Natural killer cell (primary cell): Measurements from ENCODE around the gene NCBP3. TPM values are rescaled to one million over a fixed set of nuclear protein-coding genes. Genes with fewer than 3 reads are reported as not detected.

ENCODE experiments used
- ATAC-seq, 3 donors: fragments of 150-1000 bp in 2 of 3; fragments of 200-7000 bp in 1 of 3; cut with Tn5 transposase; 1 replicate in 1 of 3; 2 replicates in 2 of 3; pipeline ENCODE4 v1.10.0; 2021; ENCODE audit warnings: mild to moderate bottlenecking in 2 of 3, moderate library complexity in 2 of 3
- DNase-seq, 2 donors: peaks; one replicate each; pipeline versions ENCODE4 v3.0.0 to v3.0.0-alpha.2; 2013 to 2021; ENCODE audit warnings: mixed read lengths in 1 of 2
- H3K27ac ChIP-seq: one replicate; pipeline ENCODE4 v1.5.1; 2013; ENCODE audit warnings: mild to moderate bottlenecking, low read length
- H3K27me3 ChIP-seq: one replicate; pipeline ENCODE4 v1.6.1; 2013; ENCODE audit warnings: low read length; ENCODE audit not compliant: control insufficient read depth, insufficient read depth
- H3K36me3 ChIP-seq: one replicate; pipeline ENCODE4 v1.6.1; 2013; ENCODE audit warnings: low read length; ENCODE audit not compliant: control insufficient read depth, insufficient read depth
- H3K4me1 ChIP-seq: one replicate; pipeline ENCODE4 v1.6.1; 2013; ENCODE audit warnings: low read length; ENCODE audit not compliant: control insufficient read depth, insufficient read depth
- H3K4me3 ChIP-seq: one replicate; pipeline ENCODE4 v1.5.1; 2013; ENCODE audit warnings: low read length
- H3K9me3 ChIP-seq: one replicate; pipeline ENCODE4 v1.6.1; 2013; ENCODE audit warnings: low read length; ENCODE audit not compliant: control insufficient read depth, insufficient read depth
- H3K27ac Mint-ChIP-seq, 2 donors: one replicate each; pipeline ENCODE4 v1.8.0; 2022; ENCODE audit warnings: mild to moderate bottlenecking in 2 of 2, mixed read lengths in 2 of 2, moderate library complexity in 1 of 2
- H3K27me3 Mint-ChIP-seq, 2 donors: one replicate each; pipeline ENCODE4 v1.8.0; 2022; ENCODE audit warnings: low read depth in 2 of 2, mixed read lengths in 2 of 2
- H3K36me3 Mint-ChIP-seq: one replicate; pipeline ENCODE4 v1.8.0; 2022; ENCODE audit warnings: mixed read lengths
- H3K4me1 Mint-ChIP-seq, 2 donors: one replicate each; pipeline ENCODE4 v1.8.0; 2022; ENCODE audit warnings: mixed read lengths in 2 of 2
- H3K4me3 Mint-ChIP-seq: one replicate; pipeline ENCODE4 v1.8.0; 2022; ENCODE audit warnings: mild to moderate bottlenecking, moderate library complexity, mixed read lengths
- H3K9me3 Mint-ChIP-seq, 2 donors: one replicate each; pipeline ENCODE4 v1.8.0; 2022; ENCODE audit warnings: mixed read lengths in 2 of 2
- WGBS: methylation state at CpG from one replicate; pipeline ENCODE4 v1.1.7; 2013; ENCODE audit warnings: missing lambda C conversion rate; ENCODE audit not compliant: insufficient coverage; 5-methylcytosine and 5-hydroxymethylcytosine counted together
- intact Hi-C: fragments of 100-400 bp; cut with micrococcal nuclease; formaldehyde crosslinking; loops from one replicate; pipeline ENCODE4 v1.14.2; 2022
- total RNA-seq, 4 donors: library from RNA; stranded (reverse); fragments of 120-200 nt in 1 of 4; gene quantifications; one replicate each; pipeline versions ENCODE4 v1.2.3 to v1.2.4, GENCODE V29; 2013 to 2022
- TF ChIP-seq, protein P1 (sequence below): fragments of 200-600 bp; IDR thresholded peaks from one replicate; pipeline ENCODE4 v1.8.0; 2022; ENCODE audit warnings: antibody characterized with exemption

NCBP3 gene
- total RNA-seq, 3 donors from 2014 or later (not counting 1 experiment from before 2014, with no cell fraction given), result 55.9 to 60.7 (median 58.1) TPM

- peaks cover 8% of the 10 kb centered on the region for H3K4me1 ChIP-seq
- 93% methylated on average over 21 of the region's 21 CpGs for WGBS
- Mint-ChIP-seq H3K27me3 (no peaks in the 10 kb centered on the region), H3K4me3 (no peak overlapping the region), H3K9me3 (no peaks in the 10 kb centered on the region), H3K27ac (no peak overlapping the region), H3K4me1 (peaks cover 8 to 14% of the 10 kb centered on the region in 2 donors), H3K36me3 (no peaks in the 10 kb centered on the region)
- H3K9me3 ChIP-seq, result no peaks in the 10 kb centered on the region
- DNase-seq (no peak), ATAC-seq (no peak)
- TF ChIP-seq, protein P1, sequence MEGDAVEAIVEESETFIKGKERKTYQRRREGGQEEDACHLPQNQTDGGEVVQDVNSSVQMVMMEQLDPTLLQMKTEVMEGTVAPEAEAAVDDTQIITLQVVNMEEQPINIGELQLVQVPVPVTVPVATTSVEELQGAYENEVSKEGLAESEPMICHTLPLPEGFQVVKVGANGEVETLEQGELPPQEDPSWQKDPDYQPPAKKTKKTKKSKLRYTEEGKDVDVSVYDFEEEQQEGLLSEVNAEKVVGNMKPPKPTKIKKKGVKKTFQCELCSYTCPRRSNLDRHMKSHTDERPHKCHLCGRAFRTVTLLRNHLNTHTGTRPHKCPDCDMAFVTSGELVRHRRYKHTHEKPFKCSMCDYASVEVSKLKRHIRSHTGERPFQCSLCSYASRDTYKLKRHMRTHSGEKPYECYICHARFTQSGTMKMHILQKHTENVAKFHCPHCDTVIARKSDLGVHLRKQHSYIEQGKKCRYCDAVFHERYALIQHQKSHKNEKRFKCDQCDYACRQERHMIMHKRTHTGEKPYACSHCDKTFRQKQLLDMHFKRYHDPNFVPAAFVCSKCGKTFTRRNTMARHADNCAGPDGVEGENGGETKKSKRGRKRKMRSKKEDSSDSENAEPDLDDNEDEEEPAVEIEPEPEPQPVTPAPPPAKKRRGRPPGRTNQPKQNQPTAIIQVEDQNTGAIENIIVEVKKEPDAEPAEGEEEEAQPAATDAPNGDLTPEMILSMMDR, result no peak
- intact Hi-C loops, result no loop called here
- H3K27ac ChIP-seq, result no peak overlapping the region
- no peaks in the 10 kb centered on the region for H3K36me3 ChIP-seq
- no peaks in the 10 kb centered on the region for H3K27me3 ChIP-seq
- H3K4me3 ChIP-seq, result no peak overlapping the region
These were observed 20.2 kb upstream of the NCBP3 start for GRCh38 chr17:3866276-3866675.

DNA sequence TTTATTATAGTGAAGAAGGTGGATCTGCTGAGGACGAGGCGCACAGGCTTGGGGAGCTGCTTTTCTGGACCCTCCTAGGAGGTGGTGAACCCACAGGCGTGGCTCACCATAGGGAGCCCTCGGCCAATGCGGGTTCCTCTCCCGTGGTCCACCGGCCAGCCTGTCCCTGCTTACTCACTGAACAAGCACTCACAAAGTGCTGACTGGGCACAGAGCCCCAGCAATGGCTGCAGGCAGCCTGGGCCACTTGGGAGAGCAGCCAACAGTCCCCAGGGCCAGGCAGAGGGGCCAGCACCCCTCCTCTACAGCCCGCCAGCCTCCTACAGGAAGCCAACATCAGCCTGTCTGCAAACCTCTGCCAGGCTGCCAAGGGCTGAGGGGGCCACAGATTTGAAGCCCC, 19.1 kb upstream of the NCBP3 start:
- TF ChIP-seq, protein P1, result no peak
- H3K4me1 ChIP-seq, result no peaks in the 10 kb centered on the region
- H3K27me3 ChIP-seq, result no peaks in the 10 kb centered on the region
- no peaks in the 10 kb centered on the region for H3K36me3 ChIP-seq
- intact Hi-C loops, result no loop called here
- H3K4me3 ChIP-seq, result no peak overlapping the region
- DNase-seq (no peak), ATAC-seq (no peak)
- H3K27me3 Mint-ChIP-seq, result no peaks in the 10 kb centered on the region
- no peaks in the 10 kb centered on the region for H3K9me3 Mint-ChIP-seq
- WGBS, result 85% methylated on average over 8 of the region's 8 CpGs
- no peak overlapping the region for H3K27ac ChIP-seq
- no peaks in the 10 kb centered on the region for H3K36me3 Mint-ChIP-seq
- no peak overlapping the region for H3K27ac Mint-ChIP-seq
- no peak overlapping the region for H3K4me3 Mint-ChIP-seq
- H3K4me1 Mint-ChIP-seq, result peaks cover 0 to 5% of the 10 kb centered on the region in 2 donors
- H3K9me3 ChIP-seq, result no peaks in the 10 kb centered on the region

GRCh38 chr17:3864534-3864933, 18.5 kb upstream of the NCBP3 start:
- no peaks in the 10 kb centered on the region for H3K36me3 Mint-ChIP-seq
- H3K9me3 Mint-ChIP-seq, result no peaks in the 10 kb centered on the region
- TF ChIP-seq, protein P1, result no peak
- H3K27ac Mint-ChIP-seq, result no peak overlapping the region
- WGBS, result 86% methylated on average over 10 of the region's 10 CpGs
- H3K4me1 ChIP-seq, result no peaks in the 10 kb centered on the region
- H3K27me3 Mint-ChIP-seq, result no peaks in the 10 kb centered on the region
- intact Hi-C loops, result loop anchor here (5.0 kb wide), 1 partner anchor 48 kb away; no protein-coding TSS in a partner anchor
- H3K36me3 ChIP-seq, result no peaks in the 10 kb centered on the region
- H3K27ac ChIP-seq, result no peak overlapping the region
- H3K4me3 Mint-ChIP-seq, result no peak overlapping the region
- peaks cover 0 to 5% of the 10 kb centered on the region in 2 donors for H3K4me1 Mint-ChIP-seq
- H3K9me3 ChIP-seq, result no peaks in the 10 kb centered on the region
- no peaks in the 10 kb centered on the region for H3K27me3 ChIP-seq
- ATAC-seq (no peak), DNase-seq (no peak)
- no peak overlapping the region for H3K4me3 ChIP-seq
